HG03575 (cell line): ENCODE data around the gene EDC3.
"Not testable (repeated sequence)": the region's sequence is repeated elsewhere in the genome, so short reads cannot be mapped to it uniquely, and the experiment has no call there.

Source experiments
- ATAC-seq: cut with Tn5 transposase; IDR thresholded peaks from one replicate; pipeline ENCODE4 v1.9.1; 2021; ENCODE audit not compliant: unreplicated experiment, insufficient number of reproducible peaks, low FRiP score; ENCODE audit errors: extremely low read depth

EDC3 gene

GRCh38 chr15:74695597-74696397, at the start of gene EDC3:
TSS of gene EDC3 (minus strand) at chr15:74696024. CDS start at chr15:74675124, 20,900 bp downstream.
- ATAC-seq: no peak

- ATAC-seq: no peak
These were observed 46.6 kb upstream of the EDC3 start for GRCh38 chr15:74742422-74742821.

GRCh38 chr15:74738239-74738638, 42.4 kb upstream of the EDC3 start:
- ATAC-seq: not testable (repeated sequence)

GRCh38 chr15:74735305-74735704, 39.5 kb upstream of the EDC3 start:
- ATAC-seq: no peak

GRCh38 chr15:74733269-74733668, 37.4 kb upstream of the EDC3 start:
- ATAC-seq: no peak

- no peak for ATAC-seq
These were observed 37.0 kb upstream of the EDC3 start for GRCh38 chr15:74732846-74733245.

- no peak for ATAC-seq
These were observed 34.9 kb upstream of the EDC3 start for GRCh38 chr15:74730619-74731316.

GRCh38 chr15:74729372-74729771, 33.5 kb upstream of the EDC3 start:
- not testable (repeated sequence) for ATAC-seq

GRCh38 chr15:74728699-74729098, 32.9 kb upstream of the EDC3 start:
- not testable (repeated sequence) for ATAC-seq

- no peak for ATAC-seq
These were observed 31.9 kb upstream of the EDC3 start for GRCh38 chr15:74727727-74728126.

GRCh38 chr15:74726774-74727164, 30.9 kb upstream of the EDC3 start:
- no peak for ATAC-seq

GRCh38 chr15:74725845-74726773, 30.3 kb upstream of the EDC3 start:
- ATAC-seq: no peak

GRCh38 chr15:74725225-74725774, 29.5 kb upstream of the EDC3 start, which contains the start of gene CYP1A1:
TSS of gene CYP1A1 (minus strand) at chr15:74725528. CDS start at chr15:74723097, 2,431 bp downstream.
- no peak for ATAC-seq

- ATAC-seq: no peak
These were observed 28.9 kb upstream of the EDC3 start for GRCh38 chr15:74724570-74725224.

- no peak for ATAC-seq
These were observed 28.0 kb upstream of the EDC3 start for GRCh38 chr15:74723754-74724334.

GRCh38 chr15:74723187-74723586, 27.4 kb upstream of the EDC3 start:
- no peak for ATAC-seq

- no peak for ATAC-seq
These were observed 26.8 kb upstream of the EDC3 start for GRCh38 chr15:74722591-74722990.

- no peak for ATAC-seq
These were observed 20.8 kb upstream of the EDC3 start for GRCh38 chr15:74716651-74717050.
